GM12878 (cell line): Measurements from ENCODE around the gene SUSD6.

Experiments used
- ATF2 ChIP-seq: IDR thresholded peaks from 2 replicates; pipeline ENCODE4 v1.6.1; 2012; ENCODE audit warnings: low read length, inconsistent platforms
- CTCF ChIP-seq, 3 experiments: IDR thresholded peaks in 2 of 3; conservative IDR thresholded peaks in 1 of 3; 2 replicates each; pipeline ENCODE4 v1.5.1; 2011; ENCODE audit warnings: low read depth in 3 of 3, low read length in 3 of 3, mild to moderate bottlenecking in 3 of 3, control low read depth in 2 of 3, moderate library complexity in 2 of 3, inconsistent platforms in 1 of 3, mixed read lengths in 1 of 3; ENCODE audit not compliant: control insufficient read depth in 2 of 3, insufficient read depth in 1 of 3; ENCODE audit errors: extremely low read depth in 1 of 3
- EED ChIP-seq: sonication (generic); IDR thresholded peaks from 2 replicates; pipeline ENCODE4 v1.6.1; 2016; ENCODE audit warnings: antibody characterized with exemption, low read depth
- HCFC1 ChIP-seq: fragments of 150-350 bp; IDR thresholded peaks from 2 replicates; pipeline ENCODE4 v1.6.1; 2014; ENCODE audit warnings: low read length
- NFYB ChIP-seq: IDR thresholded peaks from 2 replicates; pipeline ENCODE4 v1.6.1; 2011; ENCODE audit warnings: low read depth, mild to moderate bottlenecking, low read length, improper control_type of control experiment, moderate library complexity; ENCODE audit not compliant: insufficient read depth
- POLR2A ChIP-seq: IDR thresholded peaks from 2 replicates; pipeline ENCODE4 v1.6.1; 2011; ENCODE audit warnings: low read depth, mild to moderate bottlenecking, low read length
- PRDM15 ChIP-seq: fragments of 450-650 bp; formaldehyde crosslinking; IDR thresholded peaks from 2 replicates; pipeline ENCODE4 v1.4.0; 2020; ENCODE audit warnings: mild to moderate bottlenecking, moderate library complexity
- TAF1 ChIP-seq: IDR thresholded peaks from 2 replicates; pipeline ENCODE4 v1.6.1; 2011; ENCODE audit warnings: mild to moderate bottlenecking, low read depth, low read length, borderline replicate concordance
- USF1 ChIP-seq: IDR thresholded peaks from 2 replicates; pipeline ENCODE4 v1.6.1; 2011; ENCODE audit warnings: borderline replicate concordance, low read depth, mild to moderate bottlenecking, moderate library complexity, mixed read lengths, low read length; ENCODE audit not compliant: insufficient read depth; ENCODE audit errors: extremely low read length
- USF2 ChIP-seq: IDR thresholded peaks from 2 replicates; pipeline ENCODE4 v1.6.1; 2011; ENCODE audit warnings: low read depth, low read length, improper control_type of control experiment, borderline replicate concordance
- ZBTB33 ChIP-seq: fragments of 450-650 bp; IDR thresholded peaks from 2 replicates; pipeline ENCODE4 v1.6.1; 2017; ENCODE audit warnings: mild to moderate bottlenecking
- ZNF24 ChIP-seq: fragments of 450-650 bp; IDR thresholded peaks from 2 replicates; pipeline ENCODE4 v1.6.1; 2017; ENCODE audit warnings: antibody characterized with exemption, mild to moderate bottlenecking

- TF ChIP-seq PRDM15 (no peak), ZBTB33 (no peak), CTCF (IDR thresholded peaks at IDR 0.05 in 2 of 3, conservative IDR thresholded peaks at IDR 0.05 in 1 of 3; ENCODE audit: control insufficient read depth in 2 of 3, extremely low read depth in 1 of 3, insufficient read depth in 1 of 3, low read depth in 3 of 3, low read length in 3 of 3) (no peak), ATF2 (no peak), USF1 (no peak), POLR2A (no peak), EED (no peak), NFYB (no peak), TAF1 (no peak), HCFC1 (no peak), USF2 (no peak), ZNF24 (no peak)
Observed at GRCh38 chr14:69632593-69633151, 21.3 kb downstream of the SUSD6 start.
